C1 segment of cervical spinal cord (tissue), 14 donors: ENCODE results near the gene NUDT5.
A peak's percentile ranks its signal among the peaks of the same experiment; 100 is the strongest.

Experiments
- DNase-seq, 14 donors: peaks; one replicate each; lab custom pipeline; 2025; lab: John Stamatoyannopoulos, UW

Gene NUDT5

DNA sequence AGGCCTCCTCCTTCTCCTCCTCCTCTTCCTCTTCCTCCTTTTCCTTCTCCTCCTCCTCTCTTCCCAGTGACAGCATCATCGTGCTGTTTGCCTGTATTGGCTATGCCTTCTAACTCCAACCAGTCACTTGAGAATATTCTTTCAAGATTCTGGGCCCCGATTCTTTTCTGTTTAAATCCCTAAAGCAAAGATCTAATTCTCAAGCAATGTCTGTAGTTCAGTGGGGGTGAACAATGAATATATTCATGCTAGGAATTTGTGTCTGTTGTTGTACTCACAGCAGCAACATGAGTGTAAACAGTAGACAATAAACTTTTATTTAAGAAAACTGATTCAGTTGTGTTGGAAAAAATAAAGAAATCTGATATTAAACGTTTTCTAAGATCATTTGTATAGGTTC, 30.7 kb downstream of the NUDT5 start:
- no peak for DNase-seq

DNA sequence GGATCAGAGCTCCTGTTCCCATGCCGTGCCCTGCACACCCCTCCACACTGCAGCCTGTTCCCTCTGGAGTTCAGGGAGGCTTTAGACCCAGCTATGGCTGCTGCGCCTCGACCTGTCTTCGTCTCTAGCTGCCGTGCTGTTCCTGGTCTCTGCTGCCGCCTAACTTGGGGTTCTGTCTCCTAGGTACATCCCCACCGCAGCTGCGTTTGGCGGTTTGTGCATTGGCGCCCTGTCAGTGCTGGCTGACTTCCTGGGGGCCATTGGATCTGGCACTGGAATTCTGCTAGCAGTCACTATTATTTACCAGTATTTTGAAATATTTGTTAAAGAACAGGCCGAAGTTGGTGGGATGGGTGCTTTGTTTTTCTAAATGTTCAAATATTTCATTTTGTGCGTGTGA, 31.6 kb downstream of the NUDT5 start:
- DNase-seq: no peak

DNA sequence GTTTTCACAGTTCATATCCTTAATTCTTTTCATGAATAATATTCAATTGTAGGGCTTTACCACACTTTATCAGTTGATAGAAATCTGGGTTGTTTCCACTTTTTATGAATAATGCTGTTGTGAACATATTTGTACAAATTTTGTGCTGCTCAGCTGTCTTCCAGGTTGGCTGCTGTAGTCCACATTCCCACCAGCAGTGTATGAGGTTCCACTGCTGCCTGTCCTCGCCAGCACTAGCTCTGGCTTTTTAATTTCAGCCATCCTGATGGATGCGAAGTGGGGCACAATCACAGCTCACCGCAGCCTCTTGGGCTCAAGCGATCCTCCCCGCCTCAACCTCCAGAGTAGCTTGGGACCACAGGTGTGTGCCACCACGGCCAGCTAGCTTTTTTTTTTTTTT, 32.8 kb downstream of the NUDT5 start:
- no peak for DNase-seq

DNA sequence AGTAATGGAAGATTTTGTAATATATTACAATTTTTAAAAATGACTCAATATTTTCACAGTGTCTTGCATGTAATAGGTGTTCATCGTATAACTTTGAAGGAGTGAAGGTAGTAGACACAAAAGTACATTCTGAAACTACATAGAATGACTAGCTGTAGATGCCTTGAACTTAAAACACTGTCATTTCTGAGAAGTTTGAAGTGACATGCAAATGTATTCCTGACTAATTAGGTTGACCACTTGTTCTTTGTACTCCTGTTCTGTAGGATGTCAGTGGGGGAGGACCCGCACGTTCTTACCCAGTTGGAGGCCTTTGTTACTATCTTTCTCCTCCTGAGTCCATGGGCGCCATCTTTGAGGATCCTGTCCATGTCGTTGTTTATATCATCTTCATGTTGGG, 35.0 kb downstream of the NUDT5 start:
- DNase-seq: no peak

DNA sequence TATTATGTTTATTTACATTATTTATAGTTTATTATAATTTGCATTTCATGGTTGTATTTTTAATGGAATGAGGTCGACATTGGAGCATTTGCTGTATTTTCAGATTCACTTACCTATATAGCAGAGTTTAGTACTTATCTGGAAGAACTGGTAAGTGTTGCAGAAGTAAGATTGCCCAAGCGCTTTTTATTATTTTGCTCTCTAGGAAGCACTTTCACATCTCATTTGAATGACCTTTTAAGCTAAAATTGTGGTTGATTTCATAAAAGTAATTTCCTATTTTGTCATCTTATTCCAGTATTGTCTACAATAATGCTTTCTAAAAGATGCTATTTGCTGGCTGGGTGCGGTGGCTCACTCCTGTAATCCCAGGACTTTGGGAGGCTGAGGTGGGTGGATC, 37.6 kb downstream of the NUDT5 start:
- no peak for DNase-seq

DNA sequence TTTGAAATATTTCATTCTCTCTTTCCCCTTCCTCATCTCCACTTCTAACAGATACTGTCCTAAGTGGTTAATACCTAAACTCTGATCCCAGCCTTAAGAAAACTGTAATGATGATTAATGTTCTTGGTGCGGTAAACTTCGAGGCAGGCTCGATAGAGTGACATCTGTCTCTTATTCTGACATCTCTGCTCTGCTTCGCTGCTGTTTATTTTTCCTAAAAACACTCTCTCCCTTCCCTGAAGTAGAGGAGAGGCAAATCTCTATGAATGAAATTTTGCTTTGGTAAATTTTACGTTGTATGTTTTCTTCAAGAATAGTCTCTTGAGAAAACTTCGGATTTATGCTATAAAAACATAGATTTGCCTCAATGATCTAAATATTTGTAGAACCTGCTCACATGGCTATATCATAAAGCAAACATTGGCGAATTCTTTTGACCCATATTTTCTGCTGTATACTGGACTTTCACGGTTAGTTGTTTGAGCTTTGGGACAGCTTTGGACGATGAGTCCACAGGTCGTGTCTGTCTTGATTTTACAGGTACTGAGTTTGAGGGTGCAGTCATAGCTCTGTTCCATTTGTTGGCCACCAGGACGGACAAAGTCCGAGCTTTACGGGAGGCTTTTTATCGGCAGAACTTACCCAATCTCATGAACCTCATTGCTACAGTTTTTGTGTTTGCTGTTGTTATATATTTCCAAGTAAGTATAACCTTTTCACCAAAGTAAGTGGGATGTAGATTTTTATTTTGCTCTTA, 39.1 kb downstream of the NUDT5 start:
- DNase-seq: no peak

DNA sequence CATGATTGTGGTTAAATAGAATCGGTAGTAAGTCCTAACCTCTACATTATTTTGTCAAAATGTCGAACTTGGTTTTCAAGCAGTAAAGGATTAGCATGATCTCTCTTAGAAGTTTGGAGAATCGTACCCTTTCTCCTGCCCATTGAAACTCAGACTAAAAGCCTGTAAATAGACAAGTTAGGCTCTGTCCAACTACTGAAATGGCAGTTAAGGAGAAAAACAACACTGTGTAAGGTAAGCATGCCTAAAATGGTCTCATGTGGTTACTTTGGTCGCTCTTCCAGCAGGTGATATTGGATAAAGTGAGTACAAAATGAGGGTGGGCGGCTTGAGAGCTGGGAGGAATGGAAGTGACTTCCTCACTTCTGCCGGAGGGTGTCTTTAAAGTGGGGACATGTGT, 41.2 kb downstream of the NUDT5 start:
- no peak for DNase-seq

DNA sequence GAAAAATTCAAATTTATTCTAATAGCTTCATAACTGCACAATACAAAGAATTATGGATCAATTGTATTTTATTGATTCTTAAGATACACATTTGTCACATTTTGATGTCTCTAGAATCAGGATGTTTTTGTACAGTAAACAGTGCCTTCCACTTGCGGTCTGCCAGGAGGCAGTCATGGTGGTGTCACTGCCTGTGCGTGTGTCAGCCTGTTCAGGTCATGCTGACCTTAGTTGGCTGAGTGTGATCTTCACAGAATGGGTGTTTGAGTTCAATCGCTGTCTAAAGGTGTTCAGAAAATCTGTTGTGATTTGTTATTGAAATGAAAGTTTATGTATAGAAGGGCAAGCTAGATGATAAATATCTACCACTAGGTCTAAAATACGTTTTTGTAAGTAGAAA, 45.5 kb downstream of the NUDT5 start:
- DNase-seq: no peak

DNA sequence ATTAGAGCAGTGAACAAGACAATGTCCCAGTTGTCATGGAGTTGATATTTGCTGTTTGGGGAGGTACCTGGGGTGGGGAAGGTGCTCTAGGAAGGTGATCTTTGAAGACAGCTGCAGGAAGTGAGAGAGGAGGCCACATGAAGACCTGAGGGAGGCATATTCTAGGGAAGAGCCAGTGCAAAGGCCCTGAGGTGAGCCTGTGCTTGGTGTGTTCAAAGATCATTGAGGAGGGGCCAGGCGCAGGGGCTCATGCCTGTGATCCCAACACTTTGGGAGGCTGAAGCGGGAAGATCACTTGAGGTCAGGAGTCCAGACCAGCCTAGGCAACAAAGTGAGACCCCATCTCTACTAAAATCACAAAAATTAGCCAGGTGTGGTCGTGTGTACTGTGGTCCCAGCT, 51.2 kb downstream of the NUDT5 start:
- DNase-seq: no peak

DNA sequence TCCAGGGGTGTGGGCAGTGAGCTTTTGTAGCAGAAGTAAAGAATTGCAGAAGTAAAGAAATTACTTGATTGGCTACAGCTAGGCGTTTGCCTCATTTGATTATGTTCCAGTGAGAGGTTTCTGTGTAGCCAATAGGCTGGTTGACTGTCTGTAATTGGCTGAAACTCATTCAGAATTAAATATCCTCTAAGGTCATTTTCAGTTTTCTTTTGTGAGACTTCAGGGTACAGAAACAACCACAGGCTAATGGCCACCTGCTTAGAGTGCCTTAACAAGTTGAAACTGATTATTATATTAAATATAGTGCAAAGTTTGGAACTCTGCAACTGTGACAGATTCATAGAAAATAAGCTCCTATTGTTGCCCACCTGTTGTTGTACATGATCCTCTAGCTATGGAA, 55.7 kb downstream of the NUDT5 start:
- no peak for DNase-seq

DNA sequence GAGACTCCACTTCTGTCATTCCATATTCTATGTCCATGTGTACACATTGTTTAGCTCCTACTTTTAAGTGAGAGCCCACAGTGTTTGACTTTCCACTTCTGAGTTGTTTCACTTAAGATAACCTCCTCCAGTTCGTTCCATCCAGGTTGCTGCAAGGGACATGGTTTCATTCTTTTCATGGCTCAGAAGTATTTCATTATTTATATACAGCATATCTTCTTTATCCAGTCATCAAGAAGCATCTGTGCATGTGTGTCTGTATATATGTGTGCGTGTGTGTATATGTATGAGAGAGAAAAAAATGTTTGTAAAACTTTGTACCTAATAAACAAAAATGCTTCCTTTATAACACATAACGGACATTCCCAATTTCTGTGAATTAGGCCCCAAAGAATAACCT, 60.1 kb downstream of the NUDT5 start:
- no peak for DNase-seq

DNA sequence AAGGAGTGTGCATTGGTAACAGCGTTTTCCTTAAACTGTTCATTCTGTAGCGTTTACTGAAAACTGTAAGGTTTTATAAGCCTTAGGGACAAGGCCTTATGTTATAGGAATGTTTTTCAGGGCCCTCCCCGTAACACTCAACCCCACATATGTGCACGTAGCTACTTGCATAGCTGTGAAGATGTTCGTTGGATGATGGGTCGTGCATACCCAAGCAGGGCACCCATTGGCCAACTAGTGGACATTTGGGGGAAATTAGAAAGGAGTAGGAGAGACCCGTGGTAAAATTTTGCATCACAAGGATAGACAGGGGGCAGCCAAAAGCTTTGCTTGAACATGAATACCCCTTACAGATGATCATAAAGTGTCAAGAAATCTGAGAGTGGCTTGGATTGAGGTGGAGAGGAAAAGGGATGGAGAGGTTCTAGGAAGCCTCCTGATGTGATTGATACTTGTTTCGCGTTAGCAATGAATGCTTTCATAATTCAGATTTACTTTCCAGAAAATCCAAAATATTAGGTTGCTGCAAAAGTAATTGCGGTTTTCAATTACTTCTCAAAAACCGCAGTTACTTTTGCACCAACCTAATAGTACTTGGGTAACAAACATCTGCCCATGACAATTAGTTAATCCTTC, 65.3 kb downstream of the NUDT5 start:
- peak in 9 of 14 donors; percentile 10 to 34 (median 13) for DNase-seq

DNA sequence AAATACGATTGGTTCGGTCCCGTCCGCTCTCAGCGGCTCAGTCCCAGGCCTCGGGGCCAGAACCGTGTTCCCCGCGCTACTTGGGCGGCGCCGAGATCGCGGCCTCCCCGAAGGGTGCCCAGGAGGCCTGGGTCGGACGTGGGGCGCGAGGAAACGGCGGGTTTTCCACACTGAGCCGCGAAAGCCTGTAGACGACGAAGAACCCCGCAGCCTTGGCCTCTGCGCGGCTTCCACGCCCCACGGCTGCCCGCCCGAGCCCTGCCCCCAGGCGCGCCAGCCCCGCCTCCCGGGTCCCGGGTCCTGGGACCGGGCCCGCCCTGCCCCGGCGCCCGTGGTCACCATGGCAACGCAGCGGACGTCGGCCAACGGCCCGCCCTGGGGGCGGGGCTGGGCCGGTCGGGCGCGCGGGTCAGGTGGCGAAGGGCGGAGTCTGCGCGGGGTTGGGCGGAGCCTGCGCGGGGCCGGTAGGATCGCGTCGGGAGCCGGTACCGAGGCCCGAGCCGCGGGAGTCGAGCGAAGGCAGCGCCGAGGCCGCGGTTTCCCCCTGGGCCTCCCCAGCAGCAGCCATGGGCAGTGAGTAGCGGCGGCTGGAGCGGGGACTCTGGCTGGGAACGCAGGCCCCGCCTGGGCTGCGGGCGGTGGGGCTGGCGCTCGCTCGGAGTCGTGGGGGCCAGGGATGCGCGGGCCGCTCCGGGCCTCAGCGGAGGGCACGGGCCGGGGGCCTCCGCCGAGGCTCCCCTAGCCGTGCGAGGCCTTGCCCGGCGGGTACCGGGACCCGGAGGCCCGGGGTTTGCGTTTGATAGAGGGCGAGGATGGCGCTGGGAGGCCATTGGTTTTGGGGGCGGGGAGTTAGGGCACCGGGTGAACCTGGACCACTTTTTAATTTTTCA, 66.2 kb downstream of the NUDT5 start, which contains the start of gene SEC61A2:
SEC61A2 (plus strand) TSS at position 456 of the 890 bp plus-strand sequence; CDS start at position 567, 111 bp downstream.
- DNase-seq: peak; percentile 25 to 97 (median 88)

DNA sequence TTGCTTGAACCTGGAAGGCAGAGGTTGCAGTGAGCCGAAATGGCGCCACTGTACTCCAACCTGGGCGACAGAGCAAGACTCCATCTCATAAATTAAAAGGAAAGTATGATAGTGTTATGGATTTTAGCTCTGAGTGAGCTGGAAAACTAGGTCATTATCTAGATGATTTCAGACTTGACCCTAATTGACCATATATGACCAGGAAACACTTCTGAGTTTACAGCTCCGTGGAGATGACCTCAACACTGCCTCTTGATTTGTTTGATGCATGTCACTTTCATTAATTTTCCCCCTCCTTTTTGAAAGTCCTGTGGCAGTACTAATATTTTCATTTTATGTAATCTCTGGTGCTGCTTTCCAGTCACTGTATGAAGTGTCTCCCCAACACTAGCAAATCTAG, 74.0 kb downstream of the NUDT5 start:
- DNase-seq: no peak
